HepG2 (cell line): Measurements from ENCODE around the gene MLX. TPM values are rescaled to one million over a fixed set of nuclear protein-coding genes. Genes with fewer than 3 reads are reported as not detected.
A peak's percentile ranks its signal among the peaks of the same experiment; 100 is the strongest.

Experiments
- ATAC-seq: fragments of 200-7000 bp; cut with Tn5 transposase; 3 replicates; pipeline ENCODE4 v1.9.1; 2020; ENCODE audit warnings: mild to moderate bottlenecking, moderate library complexity
- BruUV-seq: library from RNA; stranded (reverse); fragments of 400-500 nt; replicated peaks from 2 replicates; lab custom pipeline; 2021; lab: Mats Ljungman, UMichigan
- CTCF ChIA-PET: fragments of 300-600 bp; formaldehyde crosslinking; extraction: SDS; loops from one replicate; lab custom pipeline; 2021; ENCODE audit warnings: low total read pairs, inconsistent platforms, low intra/inter-chr PET ratio; lab: Yijun Ruan, JAX
- POLR2A ChIA-PET: fragments of 350-600 bp; sonication (Branson Sonifier 250); formaldehyde crosslinking; loops from one replicate; lab custom pipeline; 2020; ENCODE audit warnings: antibody characterized with exemption, inconsistent platforms; lab: Yijun Ruan, JAX
- DNase-seq: peaks from one replicate; pipeline ENCODE4 v3.0.0-alpha.2; 2015; ENCODE audit warnings: low spot score
- FAIRE-seq: peaks from 3 replicates; lab custom pipeline; 2011; peaks lifted over from hg19 to GRCh38; lab: Jason Lieb, UNC
- H2AFZ ChIP-seq: one replicate; pipeline ENCODE4 v1.6.1; 2011; ENCODE audit warnings: low read length, inconsistent platforms
- H3K27ac ChIP-seq: fragments of 300-600 bp; 3 replicates; pipeline ENCODE4 v1.8.0; 2011; ENCODE audit warnings: mixed run types, mild to moderate bottlenecking, mixed read lengths, low read length, inconsistent platforms; ENCODE audit not compliant: insufficient read depth; ENCODE audit errors: extremely low read length
- H3K27me3 ChIP-seq, 2 experiments: fragments of 200-600 bp in 1 of 2; 2 replicates in 1 of 2; 3 replicates in 1 of 2; pipeline versions ENCODE4 v1.6.0 to v1.8.0; 2011; ENCODE audit warnings: low read length in 2 of 2, mild to moderate bottlenecking in 2 of 2, moderate library complexity in 2 of 2, inconsistent platforms in 1 of 2; ENCODE audit not compliant: insufficient read depth in 2 of 2, control insufficient read depth in 1 of 2
- H3K36me3 ChIP-seq, 2 experiments: fragments of 200-600 bp in 1 of 2; replicated peaks in 1 of 2; 2 replicates in 1 of 2; 3 replicates in 1 of 2; pipeline versions ENCODE4 v1.5.1 to v1.8.0; 2011; ENCODE audit warnings: low read length in 2 of 2, inconsistent platforms in 1 of 2; ENCODE audit not compliant: insufficient read depth in 2 of 2, control insufficient read depth in 1 of 2
- H3K4me1 ChIP-seq: 2 replicates; pipeline ENCODE4 v1.5.1; 2012; ENCODE audit warnings: low read length, inconsistent platforms; ENCODE audit not compliant: insufficient read depth
- H3K4me2 ChIP-seq: 2 replicates; pipeline ENCODE4 v1.6.0; 2011; ENCODE audit warnings: low read depth, low read length, inconsistent platforms
- H3K4me3 ChIP-seq, 3 experiments: fragments of 200-600 bp in 1 of 3; sonication (generic), shearing (Covaris generic) in 1 of 3; replicated peaks in 1 of 3; 2 replicates each; pipeline ENCODE4 v1.5.1; 2011 to 2016; ENCODE audit warnings: low read length in 3 of 3, inconsistent platforms in 2 of 3, low read depth in 2 of 3, mild to moderate bottlenecking in 2 of 3, control low read depth in 1 of 3, mixed read lengths in 1 of 3; ENCODE audit not compliant: insufficient read depth in 1 of 3
- H3K79me2 ChIP-seq: one replicate; pipeline ENCODE4 v1.6.1; 2011; ENCODE audit warnings: low read length, inconsistent platforms; ENCODE audit not compliant: insufficient read depth
- H3K9ac ChIP-seq: 2 replicates; pipeline ENCODE4 v1.6.0; 2011; ENCODE audit warnings: mild to moderate bottlenecking, low read depth, low read length, inconsistent platforms; ENCODE audit not compliant: insufficient read depth
- H3K9me3 ChIP-seq: 2 replicates; pipeline ENCODE4 v1.5.1; 2012; ENCODE audit warnings: mild to moderate bottlenecking, low read length
- H4K20me1 ChIP-seq: 2 replicates; pipeline ENCODE4 v1.6.0; 2011; ENCODE audit warnings: inconsistent platforms, mild to moderate bottlenecking, low read length, moderate library complexity; ENCODE audit not compliant: insufficient read depth
- ARID2 ChIP-seq: sonication (generic); formaldehyde crosslinking; IDR thresholded peaks from 2 replicates; pipeline ENCODE4 v1.8.1; 2022; ENCODE audit warnings: mild to moderate bottlenecking, missing genetic modification reagents, borderline replicate concordance
- DDIT3 ChIP-seq: sonication (generic); formaldehyde crosslinking; IDR thresholded peaks from 2 replicates; pipeline ENCODE4 v1.4.0; 2020; ENCODE audit warnings: mild to moderate bottlenecking, missing genetic modification reagents
- FOSL1 ChIP-seq: sonication (generic); formaldehyde crosslinking; IDR thresholded peaks from 2 replicates; pipeline ENCODE4 v1.9.0; 2021; ENCODE audit warnings: missing genetic modification reagents, borderline replicate concordance
- FOXO4 ChIP-seq: sonication (generic); formaldehyde crosslinking; conservative IDR thresholded peaks from 2 replicates; pipeline ENCODE4 v1.8.1; 2023; ENCODE audit warnings: missing genetic modification reagents
- HMG20B ChIP-seq: conservative IDR thresholded peaks from 2 replicates; pipeline ENCODE4 v1.6.1; 2016; ENCODE audit warnings: missing genetic modification reagents, missing compliant biosample characterization
- HNRNPL ChIP-seq: fragments of 200-400 bp; formaldehyde crosslinking; IDR thresholded peaks from 2 replicates; pipeline ENCODE4 v1.6.1; 2017; ENCODE audit warnings: mild to moderate bottlenecking, low read depth, low read length
- JUND ChIP-seq: sonication (generic); formaldehyde crosslinking; IDR thresholded peaks from 2 replicates; pipeline ENCODE4 v1.8.0; 2022; ENCODE audit warnings: mild to moderate bottlenecking, missing genetic modification reagents
- KLF16 ChIP-seq, 2 experiments: sonication (generic) in 1 of 2; formaldehyde crosslinking in 1 of 2; IDR thresholded peaks; 2 replicates each; pipeline versions ENCODE4 v1.6.1 to v1.8.0; 2016 to 2023; ENCODE audit warnings: missing genetic modification reagents in 2 of 2, missing compliant biosample characterization in 1 of 2
- NFATC3 ChIP-seq: sonication (generic); formaldehyde crosslinking; IDR thresholded peaks from 2 replicates; pipeline ENCODE4 v1.5.1; 2020; ENCODE audit warnings: mild to moderate bottlenecking, missing genetic modification reagents
- POLR2A ChIP-seq, 2 experiments: IDR thresholded peaks; 2 replicates each; pipeline ENCODE4 v1.6.1; 2011; ENCODE audit warnings: low read depth in 2 of 2, low read length in 2 of 2, mild to moderate bottlenecking in 1 of 2, moderate library complexity in 1 of 2; ENCODE audit not compliant: insufficient read depth in 1 of 2
- SNAI1 ChIP-seq: sonication (generic); formaldehyde crosslinking; IDR thresholded peaks from 2 replicates; pipeline ENCODE4 v1.5.0; 2020; ENCODE audit warnings: mild to moderate bottlenecking, missing genetic modification reagents, borderline replicate concordance
- SOX6 ChIP-seq, 2 experiments: fragments of 450-650 bp in 1 of 2; sonication (generic) in 1 of 2; formaldehyde crosslinking in 1 of 2; IDR thresholded peaks; 2 replicates each; pipeline versions ENCODE4 v1.4.0 to v1.6.1; 2017 to 2020; ENCODE audit warnings: antibody characterized with exemption in 1 of 2, mild to moderate bottlenecking in 1 of 2, missing genetic modification reagents in 1 of 2
- ZBED4 ChIP-seq: sonication (generic); formaldehyde crosslinking; IDR thresholded peaks from 2 replicates; pipeline ENCODE4 v1.4.0; 2020; ENCODE audit warnings: missing genetic modification reagents, borderline replicate concordance
- ZC3H13 ChIP-seq: sonication (generic); formaldehyde crosslinking; IDR thresholded peaks from 2 replicates; pipeline ENCODE4 v1.8.1; 2023; ENCODE audit warnings: mild to moderate bottlenecking, missing genetic modification reagents, moderate library complexity
- ZFP36 ChIP-seq: fragments of 150-350 bp; IDR thresholded peaks from 2 replicates; pipeline ENCODE4 v1.6.1; 2018; ENCODE audit warnings: borderline replicate concordance, low read length, low read depth; ENCODE audit not compliant: partially characterized antibody
- ZMYM3 ChIP-seq: sonication (generic); formaldehyde crosslinking; IDR thresholded peaks from 2 replicates; pipeline ENCODE4 v1.5.1; 2020; ENCODE audit warnings: mild to moderate bottlenecking, missing genetic modification reagents
- ZNF207 ChIP-seq: fragments of 450-650 bp; IDR thresholded peaks from 2 replicates; pipeline ENCODE4 v1.6.1; 2016; ENCODE audit warnings: antibody characterized with exemption, borderline replicate concordance
- ZNF430 ChIP-seq: sonication (generic); formaldehyde crosslinking; IDR thresholded peaks from 2 replicates; pipeline ENCODE4 v1.9.0; 2021; ENCODE audit warnings: mild to moderate bottlenecking, missing genetic modification reagents
- ZNF484 ChIP-seq: sonication (generic); formaldehyde crosslinking; IDR thresholded peaks from 2 replicates; pipeline ENCODE4 v1.5.1; 2020; ENCODE audit warnings: mild to moderate bottlenecking, low read depth, missing genetic modification reagents, borderline replicate concordance
- ZNF562 ChIP-seq: sonication (generic); formaldehyde crosslinking; IDR thresholded peaks from 2 replicates; pipeline ENCODE4 v1.8.0; 2022; ENCODE audit warnings: missing genetic modification reagents, borderline replicate concordance
- ZNF674 ChIP-seq: sonication (generic); formaldehyde crosslinking; IDR thresholded peaks from 2 replicates; pipeline ENCODE4 v1.5.0; 2020; ENCODE audit warnings: low read depth, mild to moderate bottlenecking, missing genetic modification reagents
- WGBS: methylation state at CpG from one replicate; pipeline ENCODE4 v1.1.6; 2017; ENCODE audit warnings: low lambda C conversion rate; 5-methylcytosine and 5-hydroxymethylcytosine counted together
- in situ Hi-C: cut with HindIII; loops from 2 replicates; pipeline ENCODE4 v1.10.0; 2017; ENCODE audit warnings: low pct_unique_long_range_greater_than_20kb; ENCODE audit not compliant: extremely low pct_ligation_motif_present
- intact Hi-C: fragments of 100-400 bp; cut with micrococcal nuclease; formaldehyde crosslinking; loops from one replicate; pipeline ENCODE4 v1.10.0; 2022; ENCODE audit not compliant: unreplicated experiment
- polyA plus RNA-seq, 8 experiments: library from polyadenylated mRNA; depleted of rRNA in 3 of 8; stranded (reverse) in 7 of 8; unstranded in 1 of 8; fragments of >200 nt; fragmentation: Illumina TruSeq in 4 of 8; extraction: Trizol in 4 of 8; gene quantifications; 2 replicates each; pipeline versions ENCODE4 v1.2.1 to v1.2.3, GENCODE V29; 2011 to 2016; ENCODE audit warnings: low read depth in 4 of 8, missing spikeins in 1 of 8, mixed read lengths in 1 of 8; ENCODE audit not compliant: insufficient read depth in 1 of 8
- total RNA-seq, 5 experiments: library from RNA; depleted of rRNA; stranded (reverse); fragments of >200 nt; fragmentation: Illumina TruSeq; extraction: Trizol; gene quantifications; 2 replicates each; pipeline ENCODE4 v1.2.3, GENCODE V29; 2016; ENCODE audit warnings: low read depth in 1 of 5

MLX gene
- total and polyA plus RNA-seq, 2 of the 13 experiments (the other 11 are each of a cell fraction or from before 2014, with no cell fraction given): 38.9 to 74.4 TPM

- DNase-seq (no peak), ATAC-seq (no peak), FAIRE-seq (no peak)
- Histone ChIP-seq H3K4me3 (peak overlapping the region; percentile 88 to 100 (median 94)), H3K27me3 (no peaks in the 10 kb centered on the region; a peak in 1 of 5 replicates), H3K9ac (peak overlapping the region; percentile 97), H3K4me2 (peak overlapping the region; percentile 100), H3K4me1 (peaks cover 57% of the 10 kb centered on the region), H4K20me1 (no peaks in the 10 kb centered on the region), H3K79me2 (peaks cover 18% of the 10 kb centered on the region), H2AFZ (no peak overlapping the region), H3K27ac (peak overlapping the region; percentile 87), H3K9me3 (no peaks in the 10 kb centered on the region), H3K36me3 (no peaks in the 10 kb centered on the region)
- intact Hi-C loops (no loop called here), in situ Hi-C loops (no loop called here)
- BruUV-seq: no TSS peak
- ChIA-PET CTCF (interaction anchor here (0.9 kb wide), 1 partner anchor 27 kb away, joined by 3 read pairs; no protein-coding TSS in a partner anchor), POLR2A (interaction anchor here (1.3 to 4.4 kb wide), 10 partner anchors 8 to 129 kb away, joined by 5 to 80 read pairs (median 16); partner anchors contain the start of genes COASY, MLX, NAGLU and PLEKHH3)
- WGBS: 49% methylated on average over 12 of the region's 16 CpGs
- no peak for TF ChIP-seq ZNF674 (CRISPR knock-in tag)
- peak; percentile 97 for TF ChIP-seq ZMYM3
- TF ChIP-seq JUND (CRISPR knock-in tag): no peak
- peak; percentile 96 for TF ChIP-seq HNRNPL
- TF ChIP-seq KLF16 (CRISPR knock-in tag; IDR thresholded peaks at IDR 0.05): no peak
- no peak; the same call in 1 of the 2 replicates for TF ChIP-seq FOXO4 (CRISPR knock-in tag)
- no peak for TF ChIP-seq SOX6 (IDR thresholded peaks at IDR 0.05)
- TF ChIP-seq SOX6 (CRISPR knock-in tag; IDR thresholded peaks at IDR 0.05): no peak
- TF ChIP-seq HMG20B (CRISPR knock-in tag): no peak
- TF ChIP-seq DDIT3 (CRISPR knock-in tag): no peak
- TF ChIP-seq ZNF562 (CRISPR knock-in tag): no peak
- TF ChIP-seq NFATC3 (CRISPR knock-in tag): no peak
- no peak for TF ChIP-seq ZBED4 (CRISPR knock-in tag)
- TF ChIP-seq ARID2 (CRISPR knock-in tag): no peak
- TF ChIP-seq ZNF430 (CRISPR knock-in tag): no peak
- no peak for TF ChIP-seq ZNF484
- TF ChIP-seq POLR2A (IDR thresholded peaks at IDR 0.05; ENCODE audit: insufficient read depth in 1 of 2, low read depth in 2 of 2, low read length in 2 of 2): no peak
- TF ChIP-seq ZFP36: peak; percentile 79
- TF ChIP-seq ZNF207: no peak
- no peak for TF ChIP-seq FOSL1 (CRISPR knock-in tag)
- no peak for TF ChIP-seq SNAI1
- TF ChIP-seq ZC3H13: 0 out of 2 replicates have a peak, but pooled peaks have one; percentile 9
Measured at GRCh38 chr17:42553866-42554249, 13.0 kb upstream of the MLX start.
